ENCODE data around the gene CDK18.
"Not testable (repeated sequence)": the region's sequence is repeated elsewhere in the genome, so short reads cannot be mapped to it uniquely, and the experiment has no call there.

Gene CDK18

GRCh38 chr1:205481218-205481617, 23.3 kb upstream of the CDK18 start:
- DNase-seq (ENCODE audit: low read depth) = no peak

- no peak for DNase-seq (ENCODE audit: low read depth)
Observed at GRCh38 chr1:205481629-205482151, 22.8 kb upstream of the CDK18 start.

GRCh38 chr1:205482587-205482986, 21.9 kb upstream of the CDK18 start:
- DNase-seq (ENCODE audit: low read depth) = not testable (repeated sequence)

GRCh38 chr1:205483372-205483771, 21.1 kb upstream of the CDK18 start:
- no peak for DNase-seq (ENCODE audit: low read depth)

GRCh38 chr1:205484985-205485967, 19.2 kb upstream of the CDK18 start:
- peak; percentile 45 for DNase-seq (ENCODE audit: low read depth)

GRCh38 chr1:205486258-205486657, 18.2 kb upstream of the CDK18 start:
- DNase-seq (ENCODE audit: low read depth) = no peak

- no peak for DNase-seq (ENCODE audit: low read depth)
Observed at GRCh38 chr1:205488074-205488723, 16.3 kb upstream of the CDK18 start.

GRCh38 chr1:205491794-205492193, 12.7 kb upstream of the CDK18 start:
- no peak for DNase-seq (ENCODE audit: low read depth)

- DNase-seq (ENCODE audit: low read depth) = no peak
Observed at GRCh38 chr1:205492201-205492667, 12.2 kb upstream of the CDK18 start.

GRCh38 chr1:205492774-205493173, 11.7 kb upstream of the CDK18 start:
- DNase-seq (ENCODE audit: low read depth) = no peak

GRCh38 chr1:205493241-205494085, 11.0 kb upstream of the CDK18 start:
- no peak for DNase-seq (ENCODE audit: low read depth)

- DNase-seq (ENCODE audit: low read depth) = no peak
Observed at GRCh38 chr1:205494115-205494514, 10.4 kb upstream of the CDK18 start.

GRCh38 chr1:205495237-205495823, 9.1 kb upstream of the CDK18 start:
- no peak for DNase-seq (ENCODE audit: low read depth)

GRCh38 chr1:205496661-205497060, 7.8 kb upstream of the CDK18 start:
- no peak for DNase-seq (ENCODE audit: low read depth)

GRCh38 chr1:205497351-205497750, 7.1 kb upstream of the CDK18 start:
- DNase-seq (ENCODE audit: low read depth) = no peak

- no peak for DNase-seq (ENCODE audit: low read depth)
Observed at GRCh38 chr1:205499789-205500188, 4.7 kb upstream of the CDK18 start.

- no peak for DNase-seq (ENCODE audit: low read depth)
Observed at GRCh38 chr1:205500240-205501233, 3.9 kb upstream of the CDK18 start.

- DNase-seq (ENCODE audit: low read depth) = no peak
Observed at GRCh38 chr1:205502111-205502810, 2.2 kb upstream of the CDK18 start.

- no peak for DNase-seq (ENCODE audit: low read depth)
Observed at GRCh38 chr1:205502992-205503391, 1.5 kb upstream of the CDK18 start.
